ENCODE results near the gene CAPN1. TPM values are rescaled to one million over a fixed set of nuclear protein-coding genes. Genes with fewer than 3 reads are reported as not detected.

Gene CAPN1
- total RNA-seq, 1 donor from 2014 or later = 397 TPM

DNA sequence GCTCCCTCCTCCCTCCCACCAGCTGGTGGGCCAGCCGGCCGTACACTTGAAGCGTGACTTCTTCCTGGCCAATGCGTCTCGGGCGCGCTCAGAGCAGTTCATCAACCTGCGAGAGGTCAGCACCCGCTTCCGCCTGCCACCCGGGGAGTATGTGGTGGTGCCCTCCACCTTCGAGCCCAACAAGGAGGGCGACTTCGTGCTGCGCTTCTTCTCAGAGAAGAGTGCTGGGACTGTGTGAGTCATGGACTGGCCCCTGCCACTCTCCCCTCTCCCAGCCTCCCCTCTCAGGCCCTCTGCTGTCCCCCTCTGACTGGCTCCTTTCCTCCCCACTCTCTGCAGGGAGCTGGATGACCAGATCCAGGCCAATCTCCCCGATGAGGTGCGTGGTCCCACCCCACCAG is 24.7 kb downstream of the CAPN1 start:
- DNase-seq (ENCODE audit: low read depth) = no peak
- TF ChIP-seq, protein P1, sequence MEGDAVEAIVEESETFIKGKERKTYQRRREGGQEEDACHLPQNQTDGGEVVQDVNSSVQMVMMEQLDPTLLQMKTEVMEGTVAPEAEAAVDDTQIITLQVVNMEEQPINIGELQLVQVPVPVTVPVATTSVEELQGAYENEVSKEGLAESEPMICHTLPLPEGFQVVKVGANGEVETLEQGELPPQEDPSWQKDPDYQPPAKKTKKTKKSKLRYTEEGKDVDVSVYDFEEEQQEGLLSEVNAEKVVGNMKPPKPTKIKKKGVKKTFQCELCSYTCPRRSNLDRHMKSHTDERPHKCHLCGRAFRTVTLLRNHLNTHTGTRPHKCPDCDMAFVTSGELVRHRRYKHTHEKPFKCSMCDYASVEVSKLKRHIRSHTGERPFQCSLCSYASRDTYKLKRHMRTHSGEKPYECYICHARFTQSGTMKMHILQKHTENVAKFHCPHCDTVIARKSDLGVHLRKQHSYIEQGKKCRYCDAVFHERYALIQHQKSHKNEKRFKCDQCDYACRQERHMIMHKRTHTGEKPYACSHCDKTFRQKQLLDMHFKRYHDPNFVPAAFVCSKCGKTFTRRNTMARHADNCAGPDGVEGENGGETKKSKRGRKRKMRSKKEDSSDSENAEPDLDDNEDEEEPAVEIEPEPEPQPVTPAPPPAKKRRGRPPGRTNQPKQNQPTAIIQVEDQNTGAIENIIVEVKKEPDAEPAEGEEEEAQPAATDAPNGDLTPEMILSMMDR (IDR thresholded peaks at IDR 0.05; ENCODE audit: insufficient read depth, low read length, poor library complexity, severe bottlenecking) = no peak
- peaks cover 11% of the 10 kb centered on the region for H3K36me3 ChIP-seq (ENCODE audit: control insufficient read depth, insufficient read depth, low read length)
- H3K27me3 ChIP-seq (ENCODE audit: control insufficient read depth, insufficient read depth, low read length) = no peaks in the 10 kb centered on the region
- H3K4me3 ChIP-seq (ENCODE audit: low read depth, low read length) = no peak overlapping the region

DNA sequence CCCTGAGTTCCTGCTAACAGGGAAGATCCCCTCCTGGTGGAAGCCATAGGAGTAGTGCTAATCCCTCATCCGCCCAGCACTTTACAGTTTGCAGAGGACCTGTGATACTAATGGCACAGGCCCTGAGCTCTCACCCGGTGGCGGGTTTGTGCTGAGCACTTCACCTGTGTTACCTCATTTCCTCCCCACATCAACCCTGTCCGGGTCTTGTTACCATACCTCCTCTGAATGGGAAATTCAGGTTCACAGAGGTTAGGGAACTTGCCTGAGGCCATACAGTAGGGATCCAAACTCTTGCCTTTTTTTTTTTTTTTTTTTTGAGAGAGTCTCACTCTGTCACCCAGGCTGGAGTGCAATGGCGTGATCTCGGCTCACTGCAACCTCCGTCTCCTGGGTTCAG is 25.2 kb downstream of the CAPN1 start:
- DNase-seq (ENCODE audit: low read depth) = no peak
- H3K36me3 ChIP-seq (ENCODE audit: control insufficient read depth, insufficient read depth, low read length) = peaks cover 11% of the 10 kb centered on the region
- H3K27me3 ChIP-seq (ENCODE audit: control insufficient read depth, insufficient read depth, low read length) = no peaks in the 10 kb centered on the region
- no peak overlapping the region for H3K4me3 ChIP-seq (ENCODE audit: low read depth, low read length)
- TF ChIP-seq, protein P1 (IDR thresholded peaks at IDR 0.05; ENCODE audit: insufficient read depth, low read length, poor library complexity, severe bottlenecking) = no peak

DNA sequence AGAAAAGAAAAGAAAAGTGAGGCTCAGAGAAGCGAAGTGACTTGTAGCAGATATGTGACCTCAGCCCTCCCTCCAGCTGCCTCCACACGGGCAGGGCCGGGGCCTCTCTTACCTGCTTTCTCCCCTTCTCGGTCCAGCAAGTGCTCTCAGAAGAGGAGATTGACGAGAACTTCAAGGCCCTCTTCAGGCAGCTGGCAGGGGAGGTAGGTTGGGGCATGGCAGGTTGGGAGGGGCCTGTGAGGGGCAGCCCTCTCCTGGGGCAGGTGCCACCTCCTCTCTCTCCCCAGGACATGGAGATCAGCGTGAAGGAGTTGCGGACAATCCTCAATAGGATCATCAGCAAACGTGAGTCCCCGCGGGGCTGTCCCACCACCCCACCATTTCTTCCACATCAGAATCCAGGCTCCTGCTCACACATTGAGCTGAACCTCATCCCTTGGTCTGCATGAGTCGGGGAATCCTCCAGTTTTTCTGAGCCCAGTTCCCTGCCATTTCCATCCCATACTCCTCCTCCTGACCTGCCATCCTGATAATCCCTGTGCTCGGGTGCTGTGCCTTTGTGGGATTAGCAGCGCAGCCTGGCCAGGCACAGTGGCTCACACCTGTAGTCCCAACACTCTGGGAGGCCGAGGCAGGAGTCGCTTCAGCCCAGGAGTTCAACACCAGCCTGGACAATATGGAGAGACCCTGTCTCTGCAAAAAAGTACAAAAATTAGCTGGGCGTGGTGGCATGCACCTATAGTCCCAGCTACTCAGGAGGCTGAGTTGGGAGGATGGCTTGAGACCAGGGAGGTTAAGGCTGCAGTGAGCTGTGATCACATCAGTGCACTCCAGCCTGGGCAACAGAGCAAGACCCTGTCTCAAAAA is 26.4 kb downstream of the CAPN1 start:
- H3K4me3 ChIP-seq (ENCODE audit: low read depth, low read length) = no peak overlapping the region
- DNase-seq (ENCODE audit: low read depth) = no peak
- no peaks in the 10 kb centered on the region for H3K27me3 ChIP-seq (ENCODE audit: control insufficient read depth, insufficient read depth, low read length)
- TF ChIP-seq, protein P1 (IDR thresholded peaks at IDR 0.05; ENCODE audit: insufficient read depth, low read length, poor library complexity, severe bottlenecking) = no peak
- H3K36me3 ChIP-seq (ENCODE audit: control insufficient read depth, insufficient read depth, low read length) = peaks cover 11% of the 10 kb centered on the region

DNA sequence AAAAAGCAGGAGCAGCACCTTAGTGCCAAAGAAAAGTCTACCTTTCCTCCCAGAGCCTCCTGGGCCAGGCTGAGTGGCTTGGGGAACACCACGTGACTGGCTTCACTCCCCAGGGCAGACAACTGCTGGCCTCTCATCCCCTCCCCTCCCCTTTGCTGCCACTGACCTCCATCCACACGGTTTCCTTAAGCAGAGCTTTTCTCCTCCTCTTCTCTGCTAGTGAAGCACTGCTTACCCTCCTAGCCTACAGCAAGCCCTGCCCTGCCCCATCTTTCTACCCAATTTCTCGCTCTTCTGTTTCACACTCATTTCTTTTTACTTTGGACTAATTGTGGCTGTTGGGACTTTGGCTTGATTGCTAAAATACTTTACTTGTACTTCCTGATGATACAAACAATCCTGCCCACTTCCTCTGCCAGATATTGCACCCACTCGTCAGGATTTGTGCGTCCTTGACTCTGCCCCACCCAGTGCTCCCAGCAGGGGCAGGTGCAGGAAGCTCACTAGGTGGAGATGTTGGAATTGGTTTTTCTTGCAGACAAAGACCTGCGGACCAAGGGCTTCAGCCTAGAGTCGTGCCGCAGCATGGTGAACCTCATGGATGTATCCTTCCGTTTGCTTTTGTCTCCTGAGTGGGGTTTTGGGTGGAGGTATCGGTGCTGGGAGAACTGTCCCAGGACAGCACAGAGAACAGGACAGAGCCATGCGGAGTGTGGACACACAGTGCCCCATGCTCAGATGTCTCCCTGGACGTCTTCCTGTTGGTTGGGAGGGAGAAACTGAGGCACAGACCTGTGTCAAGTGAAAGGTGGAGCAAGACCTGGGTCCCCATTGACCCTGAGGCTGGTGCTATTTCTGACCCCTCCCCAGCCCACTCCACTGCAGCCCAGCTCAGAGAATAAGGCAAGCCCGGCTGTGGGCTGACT is 27.3 kb downstream of the CAPN1 start:
- DNase-seq (ENCODE audit: low read depth) = no peak
- Histone ChIP-seq H3K4me3 (ENCODE audit: low read depth, low read length) (no peak overlapping the region), H3K27me3 (ENCODE audit: control insufficient read depth, insufficient read depth, low read length) (no peaks in the 10 kb centered on the region), H3K36me3 (ENCODE audit: control insufficient read depth, insufficient read depth, low read length) (peaks cover 11% of the 10 kb centered on the region)
- TF ChIP-seq, protein P1 (IDR thresholded peaks at IDR 0.05; ENCODE audit: insufficient read depth, low read length, poor library complexity, severe bottlenecking) = no peak

DNA sequence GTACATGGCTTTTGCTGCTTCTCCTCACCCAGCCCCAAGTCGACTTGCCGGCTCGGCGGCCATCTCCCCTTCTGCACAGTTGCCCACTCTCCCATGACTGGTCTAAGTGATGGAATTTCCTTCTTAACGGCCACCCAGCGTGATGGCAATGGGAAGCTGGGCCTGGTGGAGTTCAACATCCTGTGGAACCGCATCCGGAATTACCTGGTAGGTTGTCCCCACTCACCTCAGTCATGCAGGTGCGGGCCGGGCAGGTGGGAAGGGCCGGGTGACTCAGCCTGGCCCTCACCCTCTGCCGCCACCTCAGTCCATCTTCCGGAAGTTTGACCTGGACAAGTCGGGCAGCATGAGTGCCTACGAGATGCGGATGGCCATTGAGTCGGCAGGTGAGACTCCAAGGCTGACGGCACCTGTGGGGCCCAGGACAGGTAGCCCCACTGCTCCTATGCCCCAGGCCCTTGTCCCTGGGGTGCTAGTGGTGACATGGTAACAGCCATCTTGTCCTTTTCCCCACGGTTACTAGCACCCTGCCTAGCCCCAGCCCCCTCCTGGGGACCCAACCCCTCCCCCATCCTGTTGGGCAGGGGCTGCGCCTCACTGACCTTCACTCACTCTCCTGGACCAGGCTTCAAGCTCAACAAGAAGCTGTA is 28.1 kb downstream of the CAPN1 start:
- DNase-seq (ENCODE audit: low read depth) = no peak
- TF ChIP-seq, protein P1 (IDR thresholded peaks at IDR 0.05; ENCODE audit: insufficient read depth, low read length, poor library complexity, severe bottlenecking) = no peak
- Histone ChIP-seq H3K4me3 (ENCODE audit: low read depth, low read length) (no peak overlapping the region), H3K36me3 (ENCODE audit: control insufficient read depth, insufficient read depth, low read length) (peaks cover 10% of the 10 kb centered on the region), H3K27me3 (ENCODE audit: control insufficient read depth, insufficient read depth, low read length) (no peaks in the 10 kb centered on the region)

All from kidney epithelial cell (primary cell).